Measurements from ENCODE around the gene ZNF224. TPM values are rescaled to one million over a fixed set of nuclear protein-coding genes. Genes with fewer than 3 reads are reported as not detected.
A peak's percentile ranks its signal among the peaks of the same experiment; 100 is the strongest.

The ZNF224 gene
- total and polyA plus RNA-seq, 2 of the 13 experiments (the other 11 are each of a cell fraction or from before 2014, with no cell fraction given) = 13.0 to 16.1 TPM

DNA sequence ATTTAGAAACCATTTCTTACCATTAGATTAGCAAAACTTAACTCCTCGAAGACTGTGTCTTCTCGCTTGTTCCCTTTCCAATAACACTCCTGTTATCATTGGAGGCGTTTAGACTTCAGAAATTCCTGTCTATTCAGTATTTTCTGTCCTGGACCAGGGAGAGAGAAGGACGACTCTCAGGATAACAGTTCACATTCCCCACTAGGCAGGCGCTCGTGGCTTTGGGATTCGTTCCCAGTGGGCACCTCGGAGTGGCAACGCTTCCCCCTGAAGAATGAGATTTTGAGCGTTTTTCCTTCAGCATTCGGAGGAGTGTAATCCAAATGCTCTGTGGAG lies 18.6 kb downstream of the ZNF224 start (continued):
- TF ChIP-seq, protein P1, sequence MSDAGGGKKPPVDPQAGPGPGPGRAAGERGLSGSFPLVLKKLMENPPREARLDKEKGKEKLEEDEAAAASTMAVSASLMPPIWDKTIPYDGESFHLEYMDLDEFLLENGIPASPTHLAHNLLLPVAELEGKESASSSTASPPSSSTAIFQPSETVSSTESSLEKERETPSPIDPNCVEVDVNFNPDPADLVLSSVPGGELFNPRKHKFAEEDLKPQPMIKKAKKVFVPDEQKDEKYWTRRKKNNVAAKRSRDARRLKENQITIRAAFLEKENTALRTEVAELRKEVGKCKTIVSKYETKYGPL (CRISPR knock-in tag; IDR thresholded peaks at IDR 0.05) = no peak
- TF ChIP-seq, protein P2, sequence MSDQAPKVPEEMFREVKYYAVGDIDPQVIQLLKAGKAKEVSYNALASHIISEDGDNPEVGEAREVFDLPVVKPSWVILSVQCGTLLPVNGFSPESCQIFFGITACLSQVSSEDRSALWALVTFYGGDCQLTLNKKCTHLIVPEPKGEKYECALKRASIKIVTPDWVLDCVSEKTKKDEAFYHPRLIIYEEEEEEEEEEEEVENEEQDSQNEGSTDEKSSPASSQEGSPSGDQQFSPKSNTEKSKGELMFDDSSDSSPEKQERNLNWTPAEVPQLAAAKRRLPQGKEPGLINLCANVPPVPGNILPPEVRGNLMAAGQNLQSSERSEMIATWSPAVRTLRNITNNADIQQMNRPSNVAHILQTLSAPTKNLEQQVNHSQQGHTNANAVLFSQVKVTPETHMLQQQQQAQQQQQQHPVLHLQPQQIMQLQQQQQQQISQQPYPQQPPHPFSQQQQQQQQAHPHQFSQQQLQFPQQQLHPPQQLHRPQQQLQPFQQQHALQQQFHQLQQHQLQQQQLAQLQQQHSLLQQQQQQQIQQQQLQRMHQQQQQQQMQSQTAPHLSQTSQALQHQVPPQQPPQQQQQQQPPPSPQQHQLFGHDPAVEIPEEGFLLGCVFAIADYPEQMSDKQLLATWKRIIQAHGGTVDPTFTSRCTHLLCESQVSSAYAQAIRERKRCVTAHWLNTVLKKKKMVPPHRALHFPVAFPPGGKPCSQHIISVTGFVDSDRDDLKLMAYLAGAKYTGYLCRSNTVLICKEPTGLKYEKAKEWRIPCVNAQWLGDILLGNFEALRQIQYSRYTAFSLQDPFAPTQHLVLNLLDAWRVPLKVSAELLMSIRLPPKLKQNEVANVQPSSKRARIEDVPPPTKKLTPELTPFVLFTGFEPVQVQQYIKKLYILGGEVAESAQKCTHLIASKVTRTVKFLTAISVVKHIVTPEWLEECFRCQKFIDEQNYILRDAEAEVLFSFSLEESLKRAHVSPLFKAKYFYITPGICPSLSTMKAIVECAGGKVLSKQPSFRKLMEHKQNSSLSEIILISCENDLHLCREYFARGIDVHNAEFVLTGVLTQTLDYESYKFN (CRISPR knock-in tag; conservative IDR thresholded peaks at IDR 0.05) = 0 out of 2 replicates have a peak, but pooled peaks have one; percentile 19
- TF ChIP-seq, protein P3, sequence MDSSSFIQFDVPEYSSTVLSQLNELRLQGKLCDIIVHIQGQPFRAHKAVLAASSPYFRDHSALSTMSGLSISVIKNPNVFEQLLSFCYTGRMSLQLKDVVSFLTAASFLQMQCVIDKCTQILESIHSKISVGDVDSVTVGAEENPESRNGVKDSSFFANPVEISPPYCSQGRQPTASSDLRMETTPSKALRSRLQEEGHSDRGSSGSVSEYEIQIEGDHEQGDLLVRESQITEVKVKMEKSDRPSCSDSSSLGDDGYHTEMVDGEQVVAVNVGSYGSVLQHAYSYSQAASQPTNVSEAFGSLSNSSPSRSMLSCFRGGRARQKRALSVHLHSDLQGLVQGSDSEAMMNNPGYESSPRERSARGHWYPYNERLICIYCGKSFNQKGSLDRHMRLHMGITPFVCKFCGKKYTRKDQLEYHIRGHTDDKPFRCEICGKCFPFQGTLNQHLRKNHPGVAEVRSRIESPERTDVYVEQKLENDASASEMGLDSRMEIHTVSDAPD (CRISPR knock-in tag; IDR thresholded peaks at IDR 0.05) = no peak
- TF ChIP-seq, protein P4, sequence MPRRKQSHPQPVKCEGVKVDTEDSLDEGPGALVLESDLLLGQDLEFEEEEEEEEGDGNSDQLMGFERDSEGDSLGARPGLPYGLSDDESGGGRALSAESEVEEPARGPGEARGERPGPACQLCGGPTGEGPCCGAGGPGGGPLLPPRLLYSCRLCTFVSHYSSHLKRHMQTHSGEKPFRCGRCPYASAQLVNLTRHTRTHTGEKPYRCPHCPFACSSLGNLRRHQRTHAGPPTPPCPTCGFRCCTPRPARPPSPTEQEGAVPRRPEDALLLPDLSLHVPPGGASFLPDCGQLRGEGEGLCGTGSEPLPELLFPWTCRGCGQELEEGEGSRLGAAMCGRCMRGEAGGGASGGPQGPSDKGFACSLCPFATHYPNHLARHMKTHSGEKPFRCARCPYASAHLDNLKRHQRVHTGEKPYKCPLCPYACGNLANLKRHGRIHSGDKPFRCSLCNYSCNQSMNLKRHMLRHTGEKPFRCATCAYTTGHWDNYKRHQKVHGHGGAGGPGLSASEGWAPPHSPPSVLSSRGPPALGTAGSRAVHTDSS (CRISPR knock-in tag; conservative IDR thresholded peaks at IDR 0.05) = 0 out of 2 replicates have a peak, but pooled peaks have one; percentile 4

All from HepG2 (cell line).